Hindlimb muscle (tissue), 1 donor: Measurements from ENCODE around the gene PAMR1. TPM values are rescaled to one million over a fixed set of nuclear protein-coding genes. Genes with fewer than 3 reads are reported as not detected.

Experiments used
- DNase-seq: peaks from one replicate; pipeline ENCODE4 v3.0.0-alpha.2; 2013
- polyA plus RNA-seq: library from polyadenylated mRNA; unstranded; fragments of 120-200 nt; gene quantifications from one replicate; pipeline ENCODE4 v1.2.1, GENCODE V29; 2013; ENCODE audit not compliant: insufficient read length

PAMR1 gene
- polyA plus RNA-seq, 1 donor: 8.4 TPM

GRCh38 chr11:35433588-35433987 is 91.8 kb downstream of the PAMR1 start:
- DNase-seq: no peak

DNA sequence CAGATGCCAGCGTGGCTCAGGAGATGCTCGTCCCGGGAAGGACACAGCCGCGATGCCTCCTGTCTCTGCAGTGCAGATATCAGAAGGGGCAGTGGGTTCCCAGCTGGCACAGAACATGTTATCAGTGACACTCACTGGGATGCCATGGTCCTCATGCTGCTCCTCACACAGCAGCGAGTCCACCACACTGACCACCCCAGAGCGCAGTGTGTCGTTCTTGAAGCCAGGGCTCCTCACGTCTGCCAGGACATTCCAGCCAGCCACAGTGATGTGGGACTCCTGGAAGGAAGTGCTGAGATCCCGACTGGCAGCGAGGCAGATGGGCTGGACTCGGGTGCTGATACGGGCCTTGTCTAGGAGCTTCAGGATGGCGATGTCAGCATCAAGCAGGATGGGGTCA is 93.0 kb downstream of the PAMR1 start:
- DNase-seq: no peak

- peak; percentile 51 for DNase-seq
Measured at GRCh38 chr11:35427071-35427470, 98.3 kb downstream of the PAMR1 start.

GRCh38 chr11:35426351-35426750 is 99.1 kb downstream of the PAMR1 start:
- peak; percentile 26 for DNase-seq

- no peak for DNase-seq
Measured at GRCh38 chr11:35425603-35426212, 99.7 kb downstream of the PAMR1 start.

GRCh38 chr11:35424157-35424940 is 101.1 kb downstream of the PAMR1 start:
- DNase-seq: no peak

- no peak for DNase-seq
Measured at GRCh38 chr11:35420371-35420770, 105.0 kb downstream of the PAMR1 start.

GRCh38 chr11:35419830-35420333 is 105.5 kb downstream of the PAMR1 start:
- no peak for DNase-seq

GRCh38 chr11:35419184-35419829 is 106.1 kb downstream of the PAMR1 start, which contains the start of gene SLC1A2:
SLC1A2 (minus strand) TSS chr11:35419558; CDS start chr11:35418966, 592 bp downstream.
- peak; percentile 48 for DNase-seq

DNA sequence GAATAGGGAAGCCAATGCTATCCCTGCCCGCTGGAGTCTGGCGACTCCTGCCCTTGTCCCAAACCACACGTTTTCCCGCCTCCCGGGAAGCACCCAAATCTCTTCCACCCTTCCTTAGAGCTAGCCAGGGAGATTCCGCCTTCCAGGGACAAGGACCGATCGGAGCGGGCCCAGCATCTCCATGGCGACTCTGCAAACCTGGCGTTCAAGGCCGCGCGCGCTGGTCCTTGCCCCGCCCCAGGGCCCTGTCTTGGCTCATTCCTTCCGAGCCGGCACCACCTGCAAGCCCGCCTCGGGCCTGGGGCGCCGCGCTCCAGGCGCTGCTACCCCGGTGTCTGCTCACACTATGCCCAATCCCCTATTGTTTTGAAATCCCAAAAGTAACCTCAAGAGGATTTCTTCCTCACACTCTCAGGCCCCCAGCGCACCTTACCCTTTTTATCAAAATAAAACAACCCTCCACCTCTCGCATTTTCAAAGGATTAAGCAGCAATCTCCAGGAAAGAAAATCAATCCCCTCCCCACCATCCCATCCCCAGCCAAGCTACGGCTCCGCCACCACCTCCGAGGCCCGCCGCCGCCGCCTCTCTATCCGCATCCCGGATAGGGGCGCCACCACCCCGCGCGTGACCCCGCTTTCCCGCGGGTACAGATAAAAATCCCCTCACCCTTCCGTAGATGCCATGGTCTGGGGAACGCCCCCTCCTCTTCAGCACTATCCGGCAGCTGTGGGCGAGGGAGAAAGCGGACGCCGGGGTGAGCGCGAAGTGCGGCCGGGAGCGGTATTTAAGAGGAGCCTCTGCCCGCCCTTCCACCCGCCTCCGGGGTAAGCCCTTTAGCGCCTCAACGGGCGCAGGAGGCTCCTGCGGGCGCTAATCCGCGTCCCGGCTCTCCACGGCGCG is 106.9 kb downstream of the PAMR1 start:
- peak; percentile 23 for DNase-seq

DNA sequence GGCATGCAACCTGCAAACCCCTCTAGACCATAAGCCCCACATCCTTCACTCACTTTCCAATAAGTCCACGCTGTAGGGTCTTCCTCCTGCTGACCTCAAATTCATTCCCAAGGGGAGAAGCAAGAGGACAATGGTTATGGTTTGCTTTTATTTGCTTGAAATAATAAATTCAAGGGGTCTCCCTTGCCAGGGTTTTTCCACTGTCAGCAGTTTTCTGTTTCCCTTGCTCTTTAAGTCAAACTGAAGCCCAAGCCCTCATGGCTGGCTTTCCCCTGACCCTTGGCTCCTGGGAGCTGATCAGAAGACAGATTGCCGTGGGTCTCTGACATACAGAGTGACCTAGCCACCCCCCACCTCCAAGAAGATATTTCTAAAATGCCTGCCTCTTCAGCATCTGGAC is 109.9 kb downstream of the PAMR1 start:
- no peak for DNase-seq

- DNase-seq: no peak
Measured at GRCh38 chr11:35414776-35415175, 110.6 kb downstream of the PAMR1 start.

- no peak for DNase-seq
Measured at GRCh38 chr11:35414311-35414710, 111.1 kb downstream of the PAMR1 start.

DNA sequence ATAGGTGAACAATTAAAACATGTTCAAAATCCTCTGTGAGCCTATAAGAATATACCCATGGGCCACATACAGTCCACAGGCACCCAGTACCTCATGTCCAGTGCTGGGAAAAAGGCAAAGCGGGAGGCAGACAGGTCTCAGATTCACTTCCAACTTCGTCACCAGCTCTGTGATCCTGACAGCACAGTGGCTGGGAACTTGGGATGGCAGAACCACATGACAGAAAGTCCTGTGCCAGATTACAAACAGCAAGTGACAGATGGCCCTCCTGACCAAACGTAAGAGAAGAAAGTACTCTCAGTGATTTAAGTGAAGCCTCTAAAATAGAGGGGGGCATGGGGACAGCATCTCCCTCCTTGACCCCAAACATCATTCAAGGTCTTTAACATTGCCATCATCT is 111.8 kb downstream of the PAMR1 start:
- no peak for DNase-seq

DNA sequence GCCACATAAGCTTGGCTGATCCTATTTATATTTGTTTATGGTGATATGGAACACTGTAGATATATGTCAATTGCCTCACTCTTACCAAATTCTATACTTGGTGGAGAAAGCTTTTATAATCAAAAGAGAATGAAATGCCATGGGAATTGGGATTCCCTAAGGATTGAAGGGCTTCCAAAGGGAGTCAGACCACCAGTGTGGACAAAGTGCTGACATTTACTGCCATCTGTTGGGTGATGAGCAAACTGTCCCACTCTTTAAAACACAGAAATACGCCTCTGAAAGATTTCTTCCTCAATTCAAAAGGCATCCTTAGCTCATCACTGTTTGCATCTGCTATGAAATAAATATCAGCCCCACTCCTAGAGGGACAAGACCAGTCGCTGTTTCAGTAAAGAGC is 113.1 kb downstream of the PAMR1 start:
- no peak for DNase-seq

- no peak for DNase-seq
Measured at GRCh38 chr11:35407041-35407440, 118.4 kb downstream of the PAMR1 start.

GRCh38 chr11:35404388-35404775 is 121.0 kb downstream of the PAMR1 start:
- DNase-seq: no peak

DNA sequence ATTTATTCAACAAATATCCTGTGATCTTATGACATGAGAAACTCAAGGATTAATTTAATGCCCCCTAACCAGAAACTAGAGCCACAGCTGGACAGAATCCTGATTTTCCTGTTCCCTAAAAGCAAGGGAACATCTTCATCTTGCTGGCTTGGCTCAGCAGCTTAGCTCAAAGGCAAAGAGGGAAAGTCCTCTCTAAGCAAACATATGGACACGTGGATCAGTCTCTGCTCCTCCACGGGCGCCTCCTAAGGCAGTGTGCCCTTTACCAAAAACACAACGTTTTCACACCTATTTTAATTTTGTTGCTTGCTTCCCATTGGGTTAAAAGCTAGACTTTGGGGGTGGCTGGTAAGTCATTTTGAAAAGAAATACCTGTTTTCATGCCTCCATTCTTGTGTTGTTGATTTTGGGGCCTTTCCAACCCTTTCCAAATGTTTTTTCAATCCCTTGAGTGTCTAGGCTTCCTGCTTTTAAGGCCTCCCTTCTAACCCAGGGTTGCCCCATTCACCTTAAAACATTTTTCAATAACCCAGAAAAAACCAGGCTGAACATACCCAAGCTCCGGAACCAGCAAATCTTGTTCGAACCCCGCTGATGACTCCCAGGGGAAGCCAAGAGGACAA is 121.5 kb downstream of the PAMR1 start:
- DNase-seq: no peak

DNA sequence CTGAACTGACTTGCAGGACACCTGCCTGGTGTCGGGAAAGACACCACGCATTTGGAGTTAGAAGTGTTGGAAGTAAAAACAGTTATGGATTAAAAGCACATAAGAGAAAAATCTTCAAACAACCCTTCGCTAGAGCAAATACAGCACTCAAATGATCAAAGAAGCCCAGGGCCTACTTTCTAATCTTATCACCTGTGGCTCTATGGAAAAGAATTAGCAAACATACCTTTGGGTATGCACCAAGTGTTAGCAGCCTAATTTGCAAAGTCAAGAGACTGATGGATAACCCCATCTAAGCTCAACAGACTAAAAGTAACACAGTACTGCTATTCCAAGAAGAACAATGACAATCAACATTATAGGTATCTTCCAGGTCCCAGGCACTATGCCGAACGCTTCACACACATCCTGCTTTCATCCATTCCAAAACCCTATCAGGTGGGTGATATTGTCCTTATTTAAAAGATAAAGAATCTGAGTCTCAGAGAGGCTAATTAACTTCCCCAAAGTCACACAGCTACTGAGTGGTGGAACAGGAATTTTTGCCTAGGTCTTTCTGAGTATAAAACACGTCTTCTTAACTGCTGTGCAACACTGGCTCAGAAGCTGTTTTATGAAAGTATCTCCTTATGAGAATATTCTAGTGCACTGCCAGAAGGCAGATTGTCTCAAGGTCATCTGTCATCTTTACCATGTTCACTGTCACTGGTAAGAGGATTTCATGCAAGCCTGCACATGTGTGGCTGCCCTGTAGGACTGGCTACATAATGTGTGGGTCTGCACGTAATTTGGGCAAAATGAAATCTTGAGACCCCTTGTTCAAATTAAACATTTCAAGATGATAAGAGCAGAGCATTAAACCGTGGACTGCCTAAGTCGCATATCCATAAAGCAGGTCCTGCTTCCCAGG is 122.4 kb downstream of the PAMR1 start:
- DNase-seq: no peak

DNA sequence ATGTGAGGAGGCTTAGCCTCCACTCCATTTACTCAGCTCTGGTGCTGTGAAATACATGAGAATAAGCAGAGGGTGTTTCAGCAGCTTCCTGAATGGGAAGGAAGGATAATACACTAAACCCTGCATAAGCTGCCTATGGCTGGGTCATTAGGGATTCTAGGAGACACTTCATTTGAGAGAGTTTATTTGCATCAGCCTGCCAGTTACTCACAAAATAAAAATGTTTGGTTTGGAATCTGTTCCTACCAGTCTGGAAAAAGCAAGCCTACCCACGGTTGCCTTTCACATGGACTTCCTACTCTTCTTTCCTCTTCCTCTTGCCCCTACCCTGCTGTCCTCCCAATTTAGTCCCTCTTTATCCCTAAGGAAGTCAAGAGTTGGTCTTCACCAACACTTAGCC is 126.5 kb downstream of the PAMR1 start:
- no peak for DNase-seq

- no peak for DNase-seq
Measured at GRCh38 chr11:35394941-35395340, 130.5 kb downstream of the PAMR1 start.
